Glutamatergic neuron (in vitro differentiated cells): Measurements from ENCODE around the gene MAMDC2. TPM values are rescaled to one million over a fixed set of nuclear protein-coding genes. Genes with fewer than 3 reads are reported as not detected.

Source experiments
- DNase-seq: peaks from one replicate; pipeline ENCODE4 v3.0.0; 2022
- H3K27ac Mint-ChIP-seq: one replicate; pipeline ENCODE4 v1.8.0; 2020; ENCODE audit warnings: mild to moderate bottlenecking, mixed read lengths, inconsistent platforms; ENCODE audit not compliant: unreplicated experiment
- H3K27me3 Mint-ChIP-seq: one replicate; pipeline ENCODE4 v1.8.0; 2020; ENCODE audit warnings: mild to moderate bottlenecking, moderate library complexity, mixed read lengths, inconsistent platforms; ENCODE audit not compliant: unreplicated experiment
- H3K36me3 Mint-ChIP-seq: one replicate; pipeline ENCODE4 v1.8.0; 2020; ENCODE audit warnings: mild to moderate bottlenecking, mixed read lengths, inconsistent platforms; ENCODE audit not compliant: unreplicated experiment
- H3K4me1 Mint-ChIP-seq: one replicate; pipeline ENCODE4 v1.8.0; 2020; ENCODE audit warnings: mild to moderate bottlenecking, low read depth, mixed read lengths, inconsistent platforms; ENCODE audit not compliant: unreplicated experiment
- H3K4me3 Mint-ChIP-seq: one replicate; pipeline ENCODE4 v1.8.0; 2020; ENCODE audit warnings: mild to moderate bottlenecking, mixed read lengths, inconsistent platforms; ENCODE audit not compliant: unreplicated experiment
- H3K9me3 Mint-ChIP-seq: one replicate; pipeline ENCODE4 v1.8.0; 2020; ENCODE audit warnings: mild to moderate bottlenecking, moderate library complexity, mixed read lengths, inconsistent platforms; ENCODE audit not compliant: unreplicated experiment
- CTCF ChIP-seq: fragments of 200-600 bp; sonication (generic); IDR thresholded peaks from one replicate; pipeline ENCODE4 v1.5.0; 2021; ENCODE audit not compliant: partially characterized antibody, unreplicated experiment
- total RNA-seq: library from RNA; stranded (reverse); fragmentation: NEBNext Ultra II Directional; extraction: Animal tissue kit (Norgen Biotek cat#: 25700); gene quantifications from one replicate; pipeline ENCODE4 v1.2.1, GENCODE V29; 2021; ENCODE audit not compliant: unreplicated experiment

MAMDC2 gene
- total RNA-seq, 1 donor from 2014 or later, result 0.22 TPM

GRCh38 chr9:70205366-70206020, 161.8 kb downstream of the MAMDC2 start:
- TF ChIP-seq CTCF, result no peak
- Mint-ChIP-seq H3K4me3 (no peak overlapping the region), H3K4me1 (no peaks in the 10 kb centered on the region), H3K27ac (no peak overlapping the region), H3K27me3 (no peaks in the 10 kb centered on the region), H3K9me3 (peaks cover 7% of the 10 kb centered on the region), H3K36me3 (peaks cover 11% of the 10 kb centered on the region)
- DNase-seq, result no peak

- peaks cover under 1% of the 10 kb centered on the region for H3K4me1 Mint-ChIP-seq
- H3K27ac Mint-ChIP-seq, result no peak overlapping the region
- H3K36me3 Mint-ChIP-seq, result peaks cover 9% of the 10 kb centered on the region
- no peak overlapping the region for H3K4me3 Mint-ChIP-seq
- DNase-seq, result no peak
- H3K9me3 Mint-ChIP-seq, result peaks cover 2% of the 10 kb centered on the region
- TF ChIP-seq CTCF, result no peak
- H3K27me3 Mint-ChIP-seq, result peaks cover 2% of the 10 kb centered on the region
These were observed 173.4 kb downstream of the MAMDC2 start for GRCh38 chr9:70217029-70217428.

- Mint-ChIP-seq H3K36me3 (no peaks in the 10 kb centered on the region), H3K27me3 (peaks cover 2% of the 10 kb centered on the region), H3K9me3 (peaks cover 2% of the 10 kb centered on the region), H3K4me1 (peaks cover 4% of the 10 kb centered on the region), H3K4me3 (no peak overlapping the region), H3K27ac (no peak overlapping the region)
- no peak for DNase-seq
- TF ChIP-seq CTCF, result no peak
These were observed 175.1 kb downstream of the MAMDC2 start for GRCh38 chr9:70218767-70219166.

GRCh38 chr9:70220216-70220615, 176.6 kb downstream of the MAMDC2 start:
- Mint-ChIP-seq H3K27ac (no peak overlapping the region), H3K36me3 (no peaks in the 10 kb centered on the region), H3K4me1 (peaks cover 4% of the 10 kb centered on the region), H3K4me3 (no peak overlapping the region), H3K9me3 (peaks cover 2% of the 10 kb centered on the region), H3K27me3 (peaks cover 2% of the 10 kb centered on the region)
- no peak for DNase-seq
- TF ChIP-seq CTCF, result no peak

- no peaks in the 10 kb centered on the region for H3K36me3 Mint-ChIP-seq
- no peaks in the 10 kb centered on the region for H3K9me3 Mint-ChIP-seq
- peaks cover 2% of the 10 kb centered on the region for H3K27me3 Mint-ChIP-seq
- H3K27ac Mint-ChIP-seq, result no peak overlapping the region
- DNase-seq, result no peak
- no peak for TF ChIP-seq CTCF
- H3K4me1 Mint-ChIP-seq, result peaks cover 4% of the 10 kb centered on the region
- no peak overlapping the region for H3K4me3 Mint-ChIP-seq
These were observed 178.7 kb downstream of the MAMDC2 start for GRCh38 chr9:70222354-70222753.
